ENCODE data around the gene DR1. TPM values are rescaled to one million over a fixed set of nuclear protein-coding genes. Genes with fewer than 3 reads are reported as not detected.

Gene DR1
- 24.6 and 51.2 TPM in 2 replicates for total RNA-seq

GRCh38 chr1:93345633-93346420 is at the start of gene DR1:
TSS of gene DR1 (plus strand) at chr1:93345907. CDS start at chr1:93346646, 739 bp downstream.

Other genes starting within 250 kb of the DR1 start
- 72.7 and 88.5 TPM in 2 replicates for gene TMED5, start 165.5 kb upstream of the DR1 start, total RNA-seq
- 9.1 and 32.3 TPM in 2 replicates for gene CCDC18, start 165.2 kb upstream of the DR1 start, total RNA-seq
- 6.3 and 8.1 TPM in 2 replicates for gene FNBP1L, start 102.2 kb downstream of the DR1 start, total RNA-seq

Measured in smooth muscle cell of trachea (primary cell).